Activated CD8-positive, alpha-beta memory T cell treated with anti-CD3 and anti-CD28 coated beads, Interleukin-2, amount 50 U/mL, for 48 hours (primary cell): Measurements from ENCODE around the gene NRXN3.

ENCODE experiments used
- DNase-seq: peaks from one replicate; pipeline ENCODE4 v3.0.0-alpha.2; 2020

NRXN3 gene

GRCh38 chr14:78752518-78753188, 582.5 kb downstream of the NRXN3 start:
- no peak for DNase-seq

GRCh38 chr14:78754059-78754458, 583.9 kb downstream of the NRXN3 start:
- no peak for DNase-seq

- DNase-seq = no peak
Measured at GRCh38 chr14:78758333-78758732, 588.2 kb downstream of the NRXN3 start.

GRCh38 chr14:78762331-78762730, 592.2 kb downstream of the NRXN3 start:
- no peak for DNase-seq

GRCh38 chr14:78763746-78764145, 593.6 kb downstream of the NRXN3 start:
- no peak for DNase-seq

- no peak for DNase-seq
Measured at GRCh38 chr14:78764240-78764639, 594.1 kb downstream of the NRXN3 start.

- no peak for DNase-seq
Measured at GRCh38 chr14:78764645-78765044, 594.5 kb downstream of the NRXN3 start.

GRCh38 chr14:78767436-78767835, 597.3 kb downstream of the NRXN3 start:
- no peak for DNase-seq

GRCh38 chr14:78782551-78782950, 612.4 kb downstream of the NRXN3 start:
- DNase-seq = no peak

- DNase-seq = no peak
Measured at GRCh38 chr14:78785265-78785664, 615.1 kb downstream of the NRXN3 start.

- DNase-seq = no peak
Measured at GRCh38 chr14:78788467-78789360, 618.5 kb downstream of the NRXN3 start.

- DNase-seq = no peak
Measured at GRCh38 chr14:78790271-78790670, 620.1 kb downstream of the NRXN3 start.

- DNase-seq = no peak
Measured at GRCh38 chr14:78798757-78799156, 628.6 kb downstream of the NRXN3 start.

GRCh38 chr14:78805570-78805969, 635.4 kb downstream of the NRXN3 start:
- DNase-seq = no peak

GRCh38 chr14:78823035-78823434, 652.9 kb downstream of the NRXN3 start:
- no peak for DNase-seq

GRCh38 chr14:78823516-78823915, 653.3 kb downstream of the NRXN3 start:
- DNase-seq = no peak

- no peak for DNase-seq
Measured at GRCh38 chr14:78829274-78829673, 659.1 kb downstream of the NRXN3 start.

- no peak for DNase-seq
Measured at GRCh38 chr14:78834766-78835451, 664.7 kb downstream of the NRXN3 start.

- no peak for DNase-seq
Measured at GRCh38 chr14:78835909-78836308, 665.7 kb downstream of the NRXN3 start.

- no peak for DNase-seq
Measured at GRCh38 chr14:78836777-78837176, 666.6 kb downstream of the NRXN3 start.

- DNase-seq = no peak
Measured at GRCh38 chr14:78838959-78839358, 668.8 kb downstream of the NRXN3 start.

GRCh38 chr14:78840898-78841297, 670.7 kb downstream of the NRXN3 start:
- no peak for DNase-seq

GRCh38 chr14:78847801-78848200, 677.6 kb downstream of the NRXN3 start:
- no peak for DNase-seq
